GM10248 (cell line): ENCODE data around the gene RHOH.
"Not testable (repeated sequence)": the region's sequence is repeated elsewhere in the genome, so short reads cannot be mapped to it uniquely, and the experiment has no call there.

Experiments
- CTCF ChIA-PET: fragments of 300-600 bp; sonication (Branson Sonifier 250); formaldehyde crosslinking; extraction: SDS; loops from one replicate; lab custom pipeline; 2021; ENCODE audit warnings: antibody characterized with exemption; lab: Yijun Ruan, JAX
- POLR2A ChIA-PET: fragments of 350-650 bp; sonication (Branson Sonifier 250); formaldehyde crosslinking; extraction: SDS; loops from one replicate; lab custom pipeline; 2020; ENCODE audit warnings: antibody characterized with exemption; lab: Yijun Ruan, JAX
- DNase-seq: peaks from one replicate; pipeline ENCODE4 v3.0.0; 2012; ENCODE audit errors: extremely low spot score
- TF ChIP-seq, protein P1 (sequence below): IDR thresholded peaks from 2 replicates; pipeline ENCODE4 v1.5.1; 2012; ENCODE audit warnings: mild to moderate bottlenecking, low read depth; ENCODE audit errors: extremely low read depth, missing control alignments, control extremely low read depth

The RHOH gene

GRCh38 chr4:40281099-40281498 is 84.3 kb downstream of the RHOH start:
- TF ChIP-seq, protein P1, sequence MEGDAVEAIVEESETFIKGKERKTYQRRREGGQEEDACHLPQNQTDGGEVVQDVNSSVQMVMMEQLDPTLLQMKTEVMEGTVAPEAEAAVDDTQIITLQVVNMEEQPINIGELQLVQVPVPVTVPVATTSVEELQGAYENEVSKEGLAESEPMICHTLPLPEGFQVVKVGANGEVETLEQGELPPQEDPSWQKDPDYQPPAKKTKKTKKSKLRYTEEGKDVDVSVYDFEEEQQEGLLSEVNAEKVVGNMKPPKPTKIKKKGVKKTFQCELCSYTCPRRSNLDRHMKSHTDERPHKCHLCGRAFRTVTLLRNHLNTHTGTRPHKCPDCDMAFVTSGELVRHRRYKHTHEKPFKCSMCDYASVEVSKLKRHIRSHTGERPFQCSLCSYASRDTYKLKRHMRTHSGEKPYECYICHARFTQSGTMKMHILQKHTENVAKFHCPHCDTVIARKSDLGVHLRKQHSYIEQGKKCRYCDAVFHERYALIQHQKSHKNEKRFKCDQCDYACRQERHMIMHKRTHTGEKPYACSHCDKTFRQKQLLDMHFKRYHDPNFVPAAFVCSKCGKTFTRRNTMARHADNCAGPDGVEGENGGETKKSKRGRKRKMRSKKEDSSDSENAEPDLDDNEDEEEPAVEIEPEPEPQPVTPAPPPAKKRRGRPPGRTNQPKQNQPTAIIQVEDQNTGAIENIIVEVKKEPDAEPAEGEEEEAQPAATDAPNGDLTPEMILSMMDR: no peak
- ChIA-PET CTCF (interaction anchor here (1.5 kb wide), 1 partner anchor 14 kb away, joined by 4 read pairs; no protein-coding TSS in a partner anchor), POLR2A (no interaction called here)
- no peak for DNase-seq

DNA sequence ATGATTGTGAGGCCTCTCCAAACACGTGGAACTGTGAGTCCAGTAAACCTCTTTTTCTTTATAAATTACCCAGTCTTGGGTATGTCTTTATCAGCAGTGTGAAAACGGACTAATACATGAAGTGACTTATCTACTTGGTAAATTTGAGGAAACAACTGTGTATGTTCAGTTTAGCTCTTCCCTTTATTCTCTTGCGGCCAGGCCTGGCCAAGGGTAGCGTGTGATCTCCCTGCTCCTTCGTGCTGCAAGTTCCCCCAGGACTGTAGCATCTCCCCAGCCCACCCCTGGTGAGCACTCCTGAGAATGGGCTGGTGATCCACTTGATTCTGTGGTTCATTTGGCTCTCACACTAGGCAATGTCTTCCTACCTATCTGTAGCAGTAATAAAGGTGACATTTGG is 85.1 kb downstream of the RHOH start:
- no peak for DNase-seq
- TF ChIP-seq, protein P1: no peak
- POLR2A ChIA-PET: no interaction called here
- CTCF ChIA-PET: interaction anchor here (1.5 kb wide), 1 partner anchor 15 kb away, joined by 4 read pairs; no protein-coding TSS in a partner anchor

DNA sequence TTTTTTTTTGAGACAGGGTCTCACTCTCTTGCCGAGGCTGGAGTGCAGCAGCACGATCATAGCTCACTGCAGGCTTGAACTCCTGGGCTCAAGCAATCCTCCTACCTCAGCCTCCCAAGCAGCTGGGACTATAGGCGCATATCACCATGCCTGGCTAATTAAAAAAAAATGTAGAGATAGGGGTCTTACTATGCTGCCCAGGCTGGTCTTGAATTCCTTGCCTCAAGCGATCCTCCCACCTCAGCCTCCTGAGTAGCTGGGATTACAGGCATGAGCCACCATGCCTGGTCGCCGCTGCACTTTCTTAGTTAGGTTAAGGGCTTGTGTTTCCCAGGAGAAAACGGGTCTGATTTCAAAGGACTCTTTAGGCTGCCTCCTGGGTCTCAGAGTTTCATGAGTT is 86.0 kb downstream of the RHOH start:
- POLR2A ChIA-PET, DNase-seq: not testable (repeated sequence)
- CTCF ChIA-PET: interaction anchor here (1.2 to 1.5 kb wide), 2 partner anchors 8 to 35 kb away, joined by 3 to 4 read pairs; no protein-coding TSS in a partner anchor

DNA sequence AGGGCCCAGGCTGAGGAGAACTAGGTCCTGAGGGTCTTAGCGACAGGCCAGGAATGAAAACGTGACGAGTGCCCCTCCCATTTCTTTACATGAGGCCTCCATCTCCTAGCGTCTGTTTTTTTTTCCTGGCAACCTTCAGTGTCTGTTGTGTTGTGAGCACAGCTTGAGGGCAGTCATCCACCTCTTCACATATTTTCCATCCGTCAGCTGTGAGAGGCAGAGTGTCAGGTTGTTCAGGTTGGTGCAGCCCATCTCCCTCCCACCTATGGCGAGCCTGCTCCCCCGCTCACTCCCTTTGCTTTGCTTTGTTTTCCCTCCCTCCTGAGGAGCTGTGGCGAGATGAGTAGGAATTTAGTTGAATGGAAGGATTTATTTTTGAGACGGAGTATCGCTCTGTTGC is 86.6 kb downstream of the RHOH start:
- TF ChIP-seq, protein P1: no peak
- ChIA-PET CTCF (interaction anchor here (1.2 to 1.9 kb wide), 3 partner anchors 9 to 34 kb away, joined by 3 to 5 read pairs (median 4); no protein-coding TSS in a partner anchor), POLR2A (no interaction called here)
- DNase-seq: no peak

GRCh38 chr4:40283968-40284367 is 87.1 kb downstream of the RHOH start:
- DNase-seq: peak; percentile 58
- TF ChIP-seq, protein P1: no peak
- ChIA-PET POLR2A (no interaction called here), CTCF (interaction anchor here (1.2 to 1.9 kb wide), 3 partner anchors 10 to 33 kb away, joined by 3 to 5 read pairs (median 4); no protein-coding TSS in a partner anchor)

- no peak for DNase-seq
- ChIA-PET POLR2A (interaction anchor here (0.6 kb wide), 1 partner anchor 288 kb away, joined by 3 read pairs; no protein-coding TSS in a partner anchor), CTCF (interaction anchor here (1.1 kb wide), 1 partner anchor 24 kb away, joined by 4 read pairs; no protein-coding TSS in a partner anchor)
- TF ChIP-seq, protein P1: no peak
Measured at GRCh38 chr4:40285692-40286091, 88.9 kb downstream of the RHOH start.

- CTCF ChIA-PET: interaction anchor here (0.8 to 2.3 kb wide), 3 partner anchors 13 to 32 kb away, joined by 3 to 8 read pairs (median 3); no protein-coding TSS in a partner anchor
- no peak for DNase-seq
- POLR2A ChIA-PET: no interaction called here
- TF ChIP-seq, protein P1: no peak
Measured at GRCh38 chr4:40288566-40288965, 91.7 kb downstream of the RHOH start.
